Mucosa of gallbladder (tissue), 1 donor: ENCODE results near the gene SHH. TPM values are rescaled to one million over a fixed set of nuclear protein-coding genes. Genes with fewer than 3 reads are reported as not detected.

ENCODE experiments used
- DNase-seq: peaks from one replicate; pipeline ENCODE4 v3.0.0-alpha.2; 2020; ENCODE audit warnings: low spot score
- total RNA-seq: library from RNA; stranded (reverse); gene quantifications from one replicate; pipeline ENCODE4 v1.2.1, GENCODE V29; 2021
- donor health status: DM: no; HTN: no; CAD: no.

Gene SHH
- total RNA-seq: 134 TPM

GRCh38 chr7:155811895-155812761 is at the start of gene SHH:
Gene SHH (minus strand): TSS chr7:155812463. CDS start chr7:155812122, 341 bp downstream.
- peak; percentile 65 for DNase-seq

GRCh38 chr7:155861480-155861868 is 49.2 kb upstream of the SHH start:
- no peak for DNase-seq

DNA sequence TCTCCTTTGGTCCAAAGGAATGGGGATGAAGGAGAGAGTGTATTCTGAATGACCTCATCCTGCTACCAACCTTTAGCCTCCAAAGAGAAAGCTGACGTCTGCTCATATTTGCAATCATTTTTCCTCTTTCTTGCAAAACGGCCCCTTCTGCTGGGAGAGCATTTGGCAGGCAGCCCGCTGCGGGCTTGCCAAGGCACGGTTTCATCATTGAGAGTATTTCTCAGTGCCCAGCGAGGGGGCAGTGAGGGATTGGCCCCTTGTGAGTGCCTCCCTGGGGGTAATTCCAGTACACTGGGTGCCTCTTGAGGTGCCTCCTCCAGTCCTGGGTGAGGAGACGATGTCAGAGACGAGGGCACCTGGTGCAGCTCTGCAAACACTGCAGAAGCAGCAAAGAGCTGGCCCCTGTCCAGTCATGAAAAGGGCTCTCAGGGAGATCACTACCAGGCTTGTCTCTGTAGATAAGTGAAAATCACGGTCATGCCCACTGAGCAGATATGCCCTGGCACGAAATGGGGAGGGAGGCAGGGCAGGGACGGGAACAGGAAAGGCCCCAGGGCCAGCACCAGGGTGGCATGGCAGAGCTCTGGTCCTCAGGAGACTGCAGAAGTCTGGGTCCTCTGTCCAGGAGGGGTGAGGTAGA is 48.7 kb upstream of the SHH start:
- peak; percentile 93 for DNase-seq

DNA sequence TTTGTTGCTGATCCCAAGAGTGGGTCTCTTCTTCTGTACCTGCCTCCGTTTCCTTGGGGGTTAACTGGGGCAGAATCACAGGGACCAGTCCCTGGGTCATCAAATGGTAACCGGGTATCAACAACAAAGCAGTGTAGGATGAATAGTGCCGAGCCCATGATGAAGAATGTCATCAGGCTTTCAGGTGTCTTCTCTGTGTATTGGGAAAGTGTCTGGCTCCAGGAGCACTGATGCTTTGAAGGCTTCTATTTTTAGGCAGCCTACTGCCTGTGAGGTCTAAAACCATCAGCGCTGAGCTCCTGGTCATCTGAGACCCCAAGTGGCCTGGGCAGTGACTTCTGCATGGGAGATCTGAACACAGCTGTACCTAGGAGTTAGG is 48.2 kb upstream of the SHH start:
- DNase-seq: no peak

DNA sequence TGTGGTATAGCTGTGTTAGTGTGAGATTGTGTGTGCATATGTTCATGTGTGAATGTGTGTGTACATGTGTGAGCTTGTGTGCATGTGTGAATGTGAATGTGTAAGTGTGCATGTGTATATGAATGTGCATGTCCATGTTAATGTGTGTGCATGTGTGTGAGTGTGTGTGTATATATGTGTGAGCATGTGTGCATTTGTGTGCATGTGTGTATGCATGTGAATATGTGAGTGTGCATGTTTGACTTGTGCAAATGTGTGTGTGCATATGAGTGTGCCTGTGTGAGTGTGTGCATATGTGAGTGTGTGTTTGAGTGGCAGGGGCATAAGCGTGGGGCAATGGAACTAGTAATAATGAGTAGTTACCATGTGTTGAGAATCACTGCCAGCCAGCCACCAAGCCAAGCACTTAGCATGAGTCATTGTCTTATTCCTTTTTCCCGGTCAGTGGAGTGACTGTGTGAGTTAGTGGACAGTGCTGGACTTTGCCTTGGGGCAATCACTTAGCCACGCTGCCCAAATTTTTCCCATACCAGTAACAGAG is 46.3 kb upstream of the SHH start:
- peak; percentile 58 for DNase-seq

DNA sequence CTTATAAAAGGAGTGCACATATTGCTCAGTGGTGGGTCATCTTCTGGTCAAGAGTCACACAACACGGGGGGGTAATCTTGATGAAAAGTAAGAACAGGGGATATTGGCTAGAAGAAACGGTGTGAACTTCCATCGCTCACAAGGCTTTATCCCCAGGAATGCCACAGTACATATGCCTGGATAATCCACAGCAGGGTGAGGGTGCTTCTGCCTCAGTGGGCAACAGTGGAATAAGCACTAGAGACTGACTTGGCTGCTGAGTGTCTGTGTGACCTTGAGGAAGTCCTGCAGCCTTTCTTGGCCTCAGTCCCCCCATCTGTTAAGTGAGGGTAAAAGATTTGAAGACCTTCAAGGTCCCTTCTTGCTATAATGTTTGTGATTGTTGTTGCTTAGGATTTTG is 44.9 kb upstream of the SHH start:
- no peak for DNase-seq

DNA sequence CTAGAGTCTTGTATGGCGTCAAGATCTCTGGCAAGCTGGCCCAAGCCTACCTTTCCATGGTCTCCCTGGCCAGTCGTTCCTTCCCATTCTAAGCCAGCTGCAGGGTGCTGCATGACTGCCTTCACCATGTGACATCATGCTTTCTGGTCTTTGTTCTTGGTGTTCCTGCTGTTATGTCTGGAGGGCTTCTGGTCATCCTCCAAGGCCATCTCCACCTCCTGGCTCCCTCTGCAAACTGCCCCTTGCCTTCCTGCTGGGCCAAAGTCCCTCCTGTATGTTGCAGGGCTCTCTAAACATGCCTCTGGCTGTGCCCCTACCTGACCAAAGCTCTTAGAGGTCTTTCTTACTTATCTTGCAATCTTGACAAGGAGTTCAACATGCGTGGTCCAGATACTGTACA is 44.4 kb upstream of the SHH start:
- no peak for DNase-seq

GRCh38 chr7:155852426-155853301 is 40.4 kb upstream of the SHH start:
- no peak for DNase-seq

- no peak for DNase-seq
Observed at GRCh38 chr7:155851892-155852291, 39.6 kb upstream of the SHH start.

DNA sequence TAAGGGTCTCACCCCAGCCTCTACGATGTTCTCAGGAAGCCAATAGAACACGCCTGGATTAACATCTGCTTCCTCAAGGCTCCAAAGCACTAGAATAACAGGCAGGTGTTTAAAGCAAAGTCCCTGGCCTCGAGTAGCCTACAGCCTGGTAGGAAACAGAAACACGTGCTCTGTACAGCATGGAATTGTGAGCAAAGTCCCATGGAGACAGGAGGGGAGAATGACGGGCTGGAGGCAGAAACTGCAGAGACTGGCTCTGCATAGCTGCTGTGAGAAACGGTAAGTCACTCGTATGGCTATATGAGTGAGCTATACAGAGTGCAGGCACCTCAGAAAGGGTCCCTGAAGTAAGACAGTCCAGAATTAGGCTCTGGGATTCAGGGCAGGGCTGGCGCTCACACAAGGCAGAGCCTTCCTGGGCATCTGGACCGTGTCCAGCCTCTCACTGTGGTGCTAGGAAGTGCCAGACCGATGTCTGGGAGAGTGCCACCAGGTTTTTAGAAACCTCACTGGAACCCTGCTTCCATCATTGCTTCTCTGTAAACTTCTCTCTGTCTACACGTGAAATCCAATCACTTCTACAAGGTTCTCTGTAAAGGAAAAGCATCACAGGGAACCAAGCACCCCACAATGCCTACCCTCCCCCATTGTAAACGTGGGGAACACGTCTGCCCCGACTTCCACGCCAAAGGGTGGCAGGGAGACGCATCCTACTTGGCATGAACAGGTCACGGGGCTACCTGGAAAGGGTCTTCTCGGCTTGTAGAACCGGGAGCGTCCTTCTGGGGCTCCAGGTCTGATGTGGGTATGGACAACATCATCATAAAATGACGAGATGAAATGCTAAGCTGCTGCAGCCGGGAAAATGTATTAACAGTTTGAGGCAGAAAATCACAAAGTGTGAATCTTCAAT is 38.8 kb upstream of the SHH start:
- no peak for DNase-seq

DNA sequence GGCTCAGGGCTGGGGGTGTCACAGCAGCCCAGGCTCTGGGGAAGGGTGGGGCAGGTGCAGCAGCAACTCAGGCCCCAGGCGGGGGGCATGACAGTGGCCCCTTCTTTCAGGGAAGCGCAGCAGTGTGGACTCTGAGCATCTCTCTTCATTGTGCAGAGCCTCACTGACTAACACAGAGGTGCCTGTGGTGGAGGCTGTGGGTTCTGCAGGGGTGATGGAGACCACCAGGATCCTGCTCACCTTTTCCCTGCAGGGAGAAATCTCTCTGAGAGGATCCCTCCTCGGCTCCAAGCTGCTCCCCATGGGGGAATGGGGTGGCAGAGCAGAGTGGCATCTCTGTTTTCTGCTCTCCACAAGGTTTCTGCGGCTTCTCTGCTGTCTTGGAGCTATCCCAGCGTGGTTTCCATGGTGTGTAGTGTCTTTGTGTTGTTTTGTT is 37.8 kb upstream of the SHH start:
- DNase-seq: no peak

DNA sequence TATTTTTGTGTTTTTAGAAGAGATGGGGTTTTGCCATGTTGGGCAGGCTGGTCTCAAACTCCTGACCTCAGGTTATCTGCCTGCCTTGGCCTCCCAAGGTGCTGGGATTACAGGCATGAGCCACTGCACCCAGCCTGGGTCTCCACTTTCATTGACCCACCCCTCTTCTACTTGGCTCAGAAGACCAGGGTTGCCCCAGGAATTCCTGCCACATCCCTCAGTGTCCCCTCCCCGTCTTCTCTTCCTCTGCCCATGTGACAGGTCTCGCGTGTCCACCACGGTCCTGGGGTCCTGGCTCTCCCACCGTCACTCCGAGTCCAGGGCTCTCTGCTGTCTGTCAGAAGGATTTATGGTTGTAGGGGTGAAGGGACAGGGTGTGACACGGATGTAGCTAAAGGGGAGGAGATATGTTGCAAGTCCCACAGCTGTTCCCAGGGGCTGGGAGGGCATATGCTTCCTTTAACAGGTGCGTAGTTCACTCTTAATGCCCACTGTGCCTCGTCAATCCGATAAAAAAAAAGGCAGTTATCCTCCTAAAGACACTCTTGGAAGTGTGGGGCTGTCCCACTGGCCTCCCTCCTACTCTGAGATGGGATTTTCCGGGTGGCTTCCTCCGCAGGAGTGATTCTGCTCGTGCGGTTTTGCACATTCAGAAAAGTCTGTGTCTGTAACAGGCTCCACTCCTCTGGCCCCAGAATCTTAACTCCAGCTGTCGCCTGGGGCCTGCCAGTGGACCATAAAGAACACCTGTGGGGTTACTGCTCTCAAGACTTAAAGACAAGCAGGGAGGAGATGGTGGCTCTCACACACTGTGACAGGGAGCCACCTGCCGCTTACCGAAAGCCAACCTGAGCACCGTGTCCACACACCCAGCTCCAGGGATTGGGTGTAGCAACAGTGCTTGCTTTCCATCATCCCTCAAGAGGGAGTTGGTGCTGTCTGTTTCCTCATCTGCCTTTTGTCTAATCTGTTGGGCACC is 36.7 kb upstream of the SHH start:
- DNase-seq: no peak

GRCh38 chr7:155847821-155848435 is 35.7 kb upstream of the SHH start:
- no peak for DNase-seq

DNA sequence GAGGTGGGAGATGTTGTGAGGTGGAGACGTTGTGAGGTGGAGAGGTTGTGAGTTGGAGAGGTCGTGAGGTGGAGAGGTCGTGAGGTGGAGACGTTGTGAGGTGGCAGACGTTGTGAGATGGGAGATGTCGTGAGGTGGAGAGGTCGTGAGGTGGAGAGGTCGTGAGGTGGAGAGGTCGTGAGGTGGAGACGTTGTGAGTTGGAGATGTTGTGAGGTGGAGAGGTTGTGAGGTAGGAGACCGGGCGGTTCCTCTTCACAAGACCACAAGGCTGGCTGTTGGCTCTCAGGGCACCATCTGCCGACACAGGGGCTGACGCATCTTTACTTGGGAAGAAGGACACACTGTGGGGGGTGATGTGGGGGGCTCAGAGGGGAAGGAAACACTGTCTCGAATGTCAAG is 34.7 kb upstream of the SHH start:
- no peak for DNase-seq

GRCh38 chr7:155846156-155846555 is 33.9 kb upstream of the SHH start:
- no peak for DNase-seq

GRCh38 chr7:155845226-155845625 is 33.0 kb upstream of the SHH start:
- no peak for DNase-seq

- DNase-seq: no peak
Observed at GRCh38 chr7:155844526-155844925, 32.3 kb upstream of the SHH start.

DNA sequence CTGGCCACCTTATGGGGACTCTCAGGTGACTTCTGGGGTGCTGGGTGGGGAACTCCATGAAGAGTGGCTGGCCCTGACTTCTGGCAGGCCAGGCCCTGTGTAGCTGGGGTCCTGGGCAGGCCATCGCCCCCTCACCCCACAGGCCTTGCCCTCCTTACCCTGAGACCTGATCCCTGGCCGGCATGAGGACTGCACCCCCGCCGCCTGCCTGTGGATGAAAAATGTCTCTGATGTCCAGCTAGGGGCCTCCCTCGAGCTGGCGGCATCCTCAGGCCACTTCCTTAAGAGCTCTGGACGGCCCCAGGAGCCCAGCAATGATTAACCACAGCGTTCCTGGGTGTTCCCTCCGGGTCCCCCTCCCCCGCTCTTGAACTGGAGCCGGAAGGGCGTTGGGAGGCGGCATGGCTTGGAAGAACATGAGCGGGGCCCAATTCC is 31.8 kb upstream of the SHH start:
- DNase-seq: peak; percentile 90

DNA sequence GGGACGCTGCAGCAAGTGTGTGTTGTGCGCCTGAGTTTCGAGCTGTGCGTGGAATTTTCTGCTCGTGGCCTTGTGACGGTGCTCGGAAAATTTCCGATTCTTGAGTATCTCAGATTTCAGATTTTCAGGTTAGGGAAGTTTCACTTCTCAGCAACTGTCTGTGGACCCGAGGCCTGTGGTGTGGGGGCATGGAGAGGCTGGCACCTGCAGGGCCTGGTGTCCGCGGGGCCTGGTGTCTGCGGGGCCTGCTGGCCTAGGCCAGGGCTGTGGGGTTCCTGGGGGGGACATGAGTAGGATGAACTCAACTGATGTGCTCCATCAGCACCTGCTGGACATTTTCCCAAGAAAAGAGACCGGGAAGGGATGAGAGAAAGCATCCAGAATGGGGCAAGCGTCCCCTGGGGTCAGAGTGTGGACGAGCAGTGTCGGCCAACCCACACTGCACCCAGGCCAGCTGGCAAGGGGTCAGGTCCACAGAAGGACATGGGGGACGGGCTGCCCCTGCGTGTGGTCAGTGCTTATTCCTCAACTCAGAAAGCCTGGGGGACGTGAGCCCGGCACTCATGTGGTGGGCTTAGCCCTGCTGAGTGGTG is 31.3 kb upstream of the SHH start:
- no peak for DNase-seq
